Choroid plexus epithelial cell (primary cell): ENCODE results near the gene RARRES2.

Experiments used
- DNase-seq: peaks from one replicate; pipeline ENCODE4 v3.0.0-alpha.2; 2010; ENCODE audit warnings: low read depth
- H3K4me3 ChIP-seq: 2 replicates; pipeline ENCODE4 v1.5.1; 2011; ENCODE audit warnings: low read depth, mild to moderate bottlenecking, control low read depth, low read length, moderate library complexity
- TF ChIP-seq, protein P1 (sequence below): conservative IDR thresholded peaks from 2 replicates; pipeline ENCODE4 v1.5.1; 2011; ENCODE audit warnings: low read depth, mild to moderate bottlenecking, control low read depth, inconsistent platforms, low read length, moderate library complexity

The RARRES2 gene

GRCh38 chr7:150367677-150368095 is 26.3 kb upstream of the RARRES2 start:
- peak overlapping the region; percentile 82 for H3K4me3 ChIP-seq
- TF ChIP-seq, protein P1, sequence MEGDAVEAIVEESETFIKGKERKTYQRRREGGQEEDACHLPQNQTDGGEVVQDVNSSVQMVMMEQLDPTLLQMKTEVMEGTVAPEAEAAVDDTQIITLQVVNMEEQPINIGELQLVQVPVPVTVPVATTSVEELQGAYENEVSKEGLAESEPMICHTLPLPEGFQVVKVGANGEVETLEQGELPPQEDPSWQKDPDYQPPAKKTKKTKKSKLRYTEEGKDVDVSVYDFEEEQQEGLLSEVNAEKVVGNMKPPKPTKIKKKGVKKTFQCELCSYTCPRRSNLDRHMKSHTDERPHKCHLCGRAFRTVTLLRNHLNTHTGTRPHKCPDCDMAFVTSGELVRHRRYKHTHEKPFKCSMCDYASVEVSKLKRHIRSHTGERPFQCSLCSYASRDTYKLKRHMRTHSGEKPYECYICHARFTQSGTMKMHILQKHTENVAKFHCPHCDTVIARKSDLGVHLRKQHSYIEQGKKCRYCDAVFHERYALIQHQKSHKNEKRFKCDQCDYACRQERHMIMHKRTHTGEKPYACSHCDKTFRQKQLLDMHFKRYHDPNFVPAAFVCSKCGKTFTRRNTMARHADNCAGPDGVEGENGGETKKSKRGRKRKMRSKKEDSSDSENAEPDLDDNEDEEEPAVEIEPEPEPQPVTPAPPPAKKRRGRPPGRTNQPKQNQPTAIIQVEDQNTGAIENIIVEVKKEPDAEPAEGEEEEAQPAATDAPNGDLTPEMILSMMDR: no peak
- no peak for DNase-seq

GRCh38 chr7:150365673-150366398 is 24.4 kb upstream of the RARRES2 start:
- TF ChIP-seq, protein P1: no peak
- no peak overlapping the region for H3K4me3 ChIP-seq
- no peak for DNase-seq

- H3K4me3 ChIP-seq: no peak overlapping the region
- no peak for DNase-seq
- TF ChIP-seq, protein P1: no peak
Measured at GRCh38 chr7:150365194-150365593, 23.8 kb upstream of the RARRES2 start.

DNA sequence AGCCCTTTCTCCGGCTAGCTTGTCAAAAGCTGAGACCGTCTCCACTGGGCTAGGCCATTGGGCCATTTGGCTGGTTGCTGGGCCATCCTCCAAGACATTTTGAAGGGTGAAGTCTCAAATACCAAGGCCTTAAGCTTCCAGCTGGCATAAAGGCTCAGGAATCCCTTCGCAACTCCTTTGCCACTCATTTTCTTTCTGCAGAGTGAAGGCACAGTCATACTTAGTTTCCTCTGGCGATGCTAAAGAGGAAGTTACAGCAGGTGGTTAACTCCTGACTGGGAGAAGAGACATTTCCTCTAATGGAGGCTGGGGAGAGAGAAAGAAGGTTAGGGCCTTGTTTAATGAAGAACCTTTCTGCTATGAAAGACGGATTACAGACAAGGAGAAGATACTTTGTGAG is 22.4 kb upstream of the RARRES2 start:
- TF ChIP-seq, protein P1: no peak
- DNase-seq: no peak
- H3K4me3 ChIP-seq: no peak overlapping the region

DNA sequence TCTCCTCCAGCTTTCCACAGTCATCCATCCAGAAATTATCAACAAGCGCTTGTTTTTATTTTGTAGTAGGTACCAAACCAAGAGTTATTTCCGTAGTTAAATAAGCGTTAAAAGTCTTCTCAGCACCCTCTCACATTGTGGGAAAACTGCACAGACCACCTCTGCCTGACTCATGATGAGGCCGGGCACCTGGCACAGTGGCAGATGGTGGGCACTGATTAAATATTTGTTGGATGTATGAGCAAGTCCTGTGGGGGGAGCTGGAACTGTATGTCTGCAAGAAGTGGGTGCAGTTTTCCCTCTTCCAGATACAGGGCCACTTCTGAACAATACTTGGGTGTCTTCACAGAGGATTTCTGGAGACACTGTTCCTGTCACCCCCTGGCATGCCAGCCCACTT is 21.9 kb upstream of the RARRES2 start:
- TF ChIP-seq, protein P1: no peak
- no peak for DNase-seq
- H3K4me3 ChIP-seq: no peak overlapping the region

DNA sequence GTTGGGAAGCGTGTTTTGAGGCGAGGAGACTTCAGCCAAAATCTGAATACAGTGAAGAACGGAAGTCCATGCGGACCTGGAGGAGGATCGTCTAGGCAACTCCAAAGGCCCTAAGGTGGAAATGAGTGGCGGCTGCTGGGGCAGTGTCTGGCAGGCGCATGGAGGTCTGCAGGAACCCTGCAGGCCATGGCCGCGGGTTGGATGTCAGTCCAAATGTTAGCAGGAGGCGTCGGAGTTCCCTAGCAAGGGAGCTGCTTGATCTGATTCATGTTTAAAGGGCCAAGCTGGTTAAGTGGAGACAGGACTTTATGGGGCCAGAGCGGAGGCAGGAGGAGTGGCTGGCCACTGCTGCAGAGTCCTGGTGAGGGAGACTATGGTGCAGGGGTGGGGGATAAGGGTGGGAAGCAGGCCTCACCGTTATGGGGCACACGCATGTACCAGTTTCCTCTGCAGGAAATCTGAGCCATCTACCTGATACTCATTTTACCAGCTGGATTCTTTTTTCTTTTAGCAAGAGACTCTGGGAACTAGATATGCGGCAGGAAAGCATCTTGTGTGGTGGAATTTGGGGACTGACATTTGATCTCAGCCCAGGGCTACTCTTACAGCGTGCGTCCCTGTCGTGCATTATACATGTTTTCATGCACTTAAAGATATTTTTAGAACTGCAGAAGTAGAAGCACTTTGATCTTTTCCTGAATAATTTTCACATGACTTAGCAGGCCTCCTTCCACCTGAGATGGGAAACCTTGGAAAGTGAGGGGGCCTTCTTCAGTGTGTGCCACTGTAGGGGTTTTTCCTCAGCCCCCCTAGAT is 20.6 kb upstream of the RARRES2 start:
- TF ChIP-seq, protein P1: no peak
- DNase-seq: no peak
- H3K4me3 ChIP-seq: no peak overlapping the region
